Suprapubic skin (tissue), 4 donors: Measurements from ENCODE around the gene KCTD18. TPM values are rescaled to one million over a fixed set of nuclear protein-coding genes. Genes with fewer than 3 reads are reported as not detected.

Experiments
- DNase-seq, 2 donors: peaks; one replicate each; pipeline ENCODE4 v3.0.0-alpha.2; 2019; ENCODE audit warnings: low spot score in 2 of 2
- H3K27ac ChIP-seq: fragments of 200-600 bp; sonication (generic); one replicate; pipeline ENCODE4 v1.5.1; 2019
- H3K27me3 ChIP-seq: fragments of 200-600 bp; sonication (generic); one replicate; pipeline ENCODE4 v1.5.1; 2019
- H3K36me3 ChIP-seq: fragments of 200-600 bp; sonication (generic); one replicate; pipeline ENCODE4 v1.5.1; 2019
- H3K4me1 ChIP-seq: fragments of 200-600 bp; sonication (generic); one replicate; pipeline ENCODE4 v1.5.1; 2019
- H3K4me3 ChIP-seq: fragments of 200-600 bp; sonication (generic); one replicate; pipeline ENCODE4 v1.5.1; 2019; ENCODE audit warnings: mild to moderate bottlenecking
- H3K9me3 ChIP-seq: fragments of 200-600 bp; sonication (generic); one replicate; pipeline ENCODE4 v1.5.1; 2019
- EP300 ChIP-seq: sonication (generic); formaldehyde crosslinking; IDR thresholded peaks from one replicate; pipeline ENCODE4 v1.6.1; 2017; ENCODE audit warnings: antibody characterized with exemption
- POLR2A ChIP-seq, 2 donors: fragments of 450-650 bp; IDR thresholded peaks; one replicate each; pipeline ENCODE4 v1.6.1; 2017; ENCODE audit warnings: antibody characterized with exemption in 2 of 2, mild to moderate bottlenecking in 2 of 2, moderate library complexity in 2 of 2
- POLR2AphosphoS5 ChIP-seq, 3 donors: sonication (generic); formaldehyde crosslinking; IDR thresholded peaks; one replicate each; pipeline ENCODE4 v1.6.1; 2017; ENCODE audit warnings: antibody characterized with exemption in 3 of 3
- WGBS: methylation state at CpG from one replicate; pipeline ENCODE4 v1.1.5; 2018; 5-methylcytosine and 5-hydroxymethylcytosine counted together
- total RNA-seq, 4 donors: library from RNA; depleted of rRNA; stranded (reverse); fragments of >200 nt; gene quantifications; one replicate each; pipeline ENCODE4 v1.1.0, GENCODE V29; 2016
- TF ChIP-seq, protein P1 (sequence below), 2 donors: fragments of 200-600 bp in 1 of 2; fragments of 450-650 bp in 1 of 2; sonication (generic) in 1 of 2; IDR thresholded peaks; one replicate each; pipeline ENCODE4 v1.5.1; 2016 to 2019; ENCODE audit warnings: antibody characterized with exemption in 2 of 2, mild to moderate bottlenecking in 1 of 2, moderate library complexity in 1 of 2

Gene KCTD18
- total RNA-seq, 4 donors from 2014 or later, result 14.0 to 22.8 (median 21.2) TPM

DNA sequence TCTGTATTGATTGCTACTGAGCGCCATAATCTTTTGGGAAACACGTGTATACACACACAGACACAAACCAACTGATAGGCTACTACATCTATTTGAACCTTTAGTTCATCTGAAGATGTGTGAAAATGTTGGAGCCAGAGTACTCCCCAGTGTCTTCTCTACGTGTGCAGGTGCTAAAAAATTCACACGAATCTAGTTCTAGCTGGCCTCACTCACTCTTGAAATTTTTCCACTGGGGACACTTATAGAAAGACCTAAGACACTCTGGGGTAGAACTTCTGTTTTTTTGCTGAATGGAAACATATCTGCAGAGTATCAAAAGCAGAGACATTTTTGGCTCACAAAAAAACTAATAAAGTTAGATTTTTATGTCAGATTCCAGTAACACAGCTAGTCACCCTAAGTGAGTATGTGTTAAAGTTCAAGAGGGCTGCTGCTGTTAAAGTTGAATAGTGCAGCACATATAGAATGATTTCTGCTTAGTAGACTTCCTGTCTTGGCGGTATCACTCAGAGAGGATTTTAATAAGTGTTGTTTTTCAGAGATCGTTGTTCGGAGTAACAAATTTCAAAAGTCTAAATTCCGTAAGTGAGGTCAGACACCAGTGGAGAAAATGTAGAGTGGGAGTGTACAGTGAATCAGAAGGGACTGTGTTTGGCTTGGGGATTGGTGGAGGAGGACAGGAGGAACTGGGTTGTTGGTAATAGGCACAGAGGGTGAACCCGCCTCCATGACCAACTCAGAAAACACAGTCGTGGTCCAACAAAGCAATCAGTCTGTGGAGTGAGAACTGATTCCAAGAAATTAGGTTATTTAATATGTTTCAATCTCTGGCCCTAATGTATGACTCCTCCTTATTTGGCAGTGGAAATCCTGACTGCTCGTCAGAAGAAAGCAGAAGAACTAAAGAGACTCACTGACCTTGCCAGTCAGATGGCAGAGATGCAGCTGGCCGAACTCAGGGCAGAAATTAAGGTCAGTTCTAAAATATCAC is 43.1 kb downstream of the KCTD18 start:
- Histone ChIP-seq H3K4me3 (no peak overlapping the region), H3K36me3 (peaks cover 34% of the 10 kb centered on the region)
- peak in 1 of 2 donors; percentile 71 for DNase-seq

DNA sequence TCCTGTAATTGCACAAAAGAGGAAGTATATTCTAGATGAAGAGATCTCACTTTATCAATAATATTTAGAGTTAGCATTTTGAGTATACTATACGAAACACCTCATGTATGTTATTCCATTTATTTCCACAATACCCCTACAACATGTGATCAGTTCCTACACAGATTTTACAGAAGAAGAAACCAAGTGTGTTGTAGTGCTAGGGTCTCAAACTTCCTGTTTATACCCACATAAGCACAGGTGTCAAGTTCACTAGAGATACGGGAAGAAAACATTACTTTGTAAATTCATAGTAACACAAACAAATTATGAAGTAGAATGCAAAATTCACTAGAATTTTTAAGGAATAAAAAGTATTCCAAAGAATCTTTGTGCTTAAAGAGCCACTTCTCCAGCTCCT is 46.4 kb downstream of the KCTD18 start:
- H3K36me3 ChIP-seq, result peaks cover 27% of the 10 kb centered on the region
- H3K9me3 ChIP-seq, result no peaks in the 10 kb centered on the region
- no peaks in the 10 kb centered on the region for H3K27me3 ChIP-seq
- H3K4me1 ChIP-seq, result peaks cover 5% of the 10 kb centered on the region
- H3K4me3 ChIP-seq, result no peak overlapping the region
- TF ChIP-seq, protein P1, sequence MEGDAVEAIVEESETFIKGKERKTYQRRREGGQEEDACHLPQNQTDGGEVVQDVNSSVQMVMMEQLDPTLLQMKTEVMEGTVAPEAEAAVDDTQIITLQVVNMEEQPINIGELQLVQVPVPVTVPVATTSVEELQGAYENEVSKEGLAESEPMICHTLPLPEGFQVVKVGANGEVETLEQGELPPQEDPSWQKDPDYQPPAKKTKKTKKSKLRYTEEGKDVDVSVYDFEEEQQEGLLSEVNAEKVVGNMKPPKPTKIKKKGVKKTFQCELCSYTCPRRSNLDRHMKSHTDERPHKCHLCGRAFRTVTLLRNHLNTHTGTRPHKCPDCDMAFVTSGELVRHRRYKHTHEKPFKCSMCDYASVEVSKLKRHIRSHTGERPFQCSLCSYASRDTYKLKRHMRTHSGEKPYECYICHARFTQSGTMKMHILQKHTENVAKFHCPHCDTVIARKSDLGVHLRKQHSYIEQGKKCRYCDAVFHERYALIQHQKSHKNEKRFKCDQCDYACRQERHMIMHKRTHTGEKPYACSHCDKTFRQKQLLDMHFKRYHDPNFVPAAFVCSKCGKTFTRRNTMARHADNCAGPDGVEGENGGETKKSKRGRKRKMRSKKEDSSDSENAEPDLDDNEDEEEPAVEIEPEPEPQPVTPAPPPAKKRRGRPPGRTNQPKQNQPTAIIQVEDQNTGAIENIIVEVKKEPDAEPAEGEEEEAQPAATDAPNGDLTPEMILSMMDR (IDR thresholded peaks at IDR 0.05), result no peak
- TF ChIP-seq POLR2A (IDR thresholded peaks at IDR 0.05), result no peak
- TF ChIP-seq POLR2AphosphoS5 (IDR thresholded peaks at IDR 0.05), result no peak
- TF ChIP-seq EP300, result no peak
- DNase-seq, result no peak
- H3K27ac ChIP-seq, result no peak overlapping the region
- WGBS, result 96% methylated on average over 2 of the region's 2 CpGs

More for the DNA sequence above, 43.1 kb downstream of the KCTD18 start:
- WGBS, result 67% methylated on average over 12 of the region's 12 CpGs
- H3K9me3 ChIP-seq, result no peaks in the 10 kb centered on the region
- TF ChIP-seq, protein P1 (IDR thresholded peaks at IDR 0.05), result no peak
- H3K27ac ChIP-seq, result peak overlapping the region; percentile 66
- peaks cover 5% of the 10 kb centered on the region for H3K4me1 ChIP-seq
- no peaks in the 10 kb centered on the region for H3K27me3 ChIP-seq

DNA sequence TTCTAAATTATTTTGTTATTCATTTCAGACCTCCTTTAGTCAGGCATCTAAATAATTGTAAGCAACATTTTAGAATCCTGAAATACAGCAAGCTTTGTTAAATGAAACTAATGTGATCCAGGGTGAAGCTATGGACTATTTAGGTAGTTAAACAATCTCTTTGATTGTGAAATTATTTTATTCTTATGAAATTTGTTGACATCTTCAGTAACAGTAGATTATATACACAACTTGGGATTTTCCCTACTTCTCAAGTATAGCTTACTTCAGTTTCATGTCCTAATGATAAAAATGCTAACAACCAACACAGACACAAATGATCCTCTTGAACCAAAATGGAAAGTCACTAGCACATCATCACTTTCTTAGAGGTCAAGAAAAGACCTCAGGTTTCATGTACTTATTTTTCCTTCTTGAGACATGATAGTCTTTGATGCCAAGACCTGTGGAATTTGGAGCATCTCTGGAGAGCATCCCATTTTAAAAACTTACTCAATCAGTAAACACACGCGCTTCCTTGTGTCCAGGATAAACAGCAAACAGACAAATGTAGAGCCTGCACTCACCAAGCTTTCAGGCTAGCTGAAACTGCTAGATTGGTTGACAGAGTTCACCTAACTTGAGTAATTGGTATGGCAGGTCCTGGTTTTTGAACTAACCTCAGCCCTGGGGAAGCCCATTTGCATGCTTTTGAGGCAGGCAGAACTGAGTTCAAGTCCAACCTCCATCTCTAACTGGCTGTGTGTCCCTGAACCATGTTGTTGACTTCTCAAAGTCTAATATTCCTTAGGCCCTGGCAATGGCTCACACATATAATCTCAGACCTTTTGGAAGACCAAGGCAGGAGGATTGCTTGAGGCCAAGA is 47.8 kb downstream of the KCTD18 start:
- Histone ChIP-seq H3K36me3 (peaks cover 13% of the 10 kb centered on the region), H3K9me3 (no peaks in the 10 kb centered on the region), H3K27ac (no peak overlapping the region), H3K4me1 (no peaks in the 10 kb centered on the region), H3K4me3 (no peak overlapping the region), H3K27me3 (no peaks in the 10 kb centered on the region)
- WGBS, result 96% methylated on average over 2 of the region's 2 CpGs
- no peak for TF ChIP-seq EP300
- no peak for TF ChIP-seq POLR2A (IDR thresholded peaks at IDR 0.05)
- TF ChIP-seq, protein P1 (IDR thresholded peaks at IDR 0.05), result no peak
- TF ChIP-seq POLR2AphosphoS5 (IDR thresholded peaks at IDR 0.05), result no peak
- no peak for DNase-seq

DNA sequence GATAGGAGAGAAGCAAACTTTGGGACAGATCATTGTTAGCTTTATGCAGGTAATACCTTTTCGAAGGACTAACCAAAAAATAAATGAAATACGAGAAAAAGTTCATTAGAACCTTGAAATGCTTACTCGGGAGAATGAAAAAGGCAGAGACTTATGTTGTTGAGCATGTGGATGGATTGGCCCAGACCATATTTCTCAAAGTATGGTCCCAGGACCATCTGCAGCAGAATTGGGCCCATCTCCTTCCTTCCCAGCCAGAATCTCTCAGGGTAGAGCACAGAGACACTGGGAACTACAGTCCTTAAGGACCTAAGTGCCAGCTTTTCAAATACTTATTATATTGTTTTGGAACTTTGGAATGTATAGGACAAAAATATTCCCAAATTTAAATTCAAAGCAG is 50.8 kb downstream of the KCTD18 start:
- Histone ChIP-seq H3K4me3 (no peak overlapping the region), H3K36me3 (peaks cover 11% of the 10 kb centered on the region), H3K4me1 (peaks cover 10% of the 10 kb centered on the region), H3K27me3 (no peaks in the 10 kb centered on the region), H3K9me3 (no peaks in the 10 kb centered on the region), H3K27ac (no peak overlapping the region)
- 67% methylated on average over 3 of the region's 3 CpGs for WGBS
- TF ChIP-seq POLR2A (IDR thresholded peaks at IDR 0.05) (no peak), EP300 (no peak), POLR2AphosphoS5 (IDR thresholded peaks at IDR 0.05) (no peak)
- TF ChIP-seq, protein P1 (IDR thresholded peaks at IDR 0.05), result no peak
- no peak for DNase-seq

DNA sequence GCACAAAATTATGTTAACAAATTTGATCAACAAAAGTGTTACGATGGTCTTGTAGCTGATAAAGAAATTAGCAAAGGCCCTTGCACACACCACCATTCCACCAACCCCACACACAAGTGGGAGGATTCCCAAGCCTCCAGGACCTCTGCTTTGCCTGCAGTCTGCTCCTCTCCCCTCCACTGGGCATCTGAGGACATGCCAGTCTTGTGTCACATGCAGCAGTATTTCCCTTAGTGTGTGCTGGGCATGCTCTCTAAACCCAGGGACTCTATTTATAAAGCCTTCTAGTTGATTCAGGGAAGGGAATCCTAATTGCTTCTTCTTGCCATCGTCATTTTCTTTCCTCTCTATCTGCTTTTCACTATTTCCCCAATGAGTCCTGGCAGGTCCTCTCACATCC is 53.3 kb downstream of the KCTD18 start:
- no peak for DNase-seq
- Histone ChIP-seq H3K4me1 (peaks cover 10% of the 10 kb centered on the region), H3K27ac (no peak overlapping the region), H3K9me3 (no peaks in the 10 kb centered on the region), H3K36me3 (peaks cover 11% of the 10 kb centered on the region), H3K27me3 (no peaks in the 10 kb centered on the region), H3K4me3 (no peak overlapping the region)
- 84% methylated on average over 2 of the region's 2 CpGs for WGBS
- no peak for TF ChIP-seq POLR2AphosphoS5 (IDR thresholded peaks at IDR 0.05)
- TF ChIP-seq, protein P1 (IDR thresholded peaks at IDR 0.05), result no peak
- TF ChIP-seq EP300, result no peak
- TF ChIP-seq POLR2A (IDR thresholded peaks at IDR 0.05), result no peak
